ENCODE results near the gene SELP. TPM values are rescaled to one million over a fixed set of nuclear protein-coding genes. Genes with fewer than 3 reads are reported as not detected.

The SELP gene
- total RNA-seq, 2 experiments from 2014 or later = 0.13 TPM; not detected in 1

GRCh38 chr1:169588785-169589485, 41.0 kb downstream of the SELP start:
- CTCF ChIA-PET = interaction anchor here (1.4 to 1.5 kb wide), 2 partner anchors 13 to 123 kb away, joined by 3 read pairs; no protein-coding TSS in a partner anchor
- no peak overlapping the region for H3K4me3 Mint-ChIP-seq

GRCh38 chr1:169588112-169588511, 41.8 kb downstream of the SELP start:
- Mint-ChIP-seq H3K36me3 (ENCODE audit: low read depth) (no peaks in the 10 kb centered on the region), H3K9me3 (ENCODE audit: insufficient read depth) (no peaks in the 10 kb centered on the region), H3K27me3 (ENCODE audit: low read depth) (no peaks in the 10 kb centered on the region), H3K4me1 (ENCODE audit: low read depth) (peaks cover 51% of the 10 kb centered on the region), H3K4me3 (no peak overlapping the region), H3K27ac (no peak overlapping the region)
- POLR2A ChIA-PET = no interaction called here
- DNase-seq (no peak), ATAC-seq (no peak)
- CTCF ChIA-PET = interaction anchor here (1.4 to 1.5 kb wide), 2 partner anchors 14 to 124 kb away, joined by 3 read pairs; no protein-coding TSS in a partner anchor

More at GRCh38 chr1:169588785-169589485, 41.0 kb downstream of the SELP start:
- Mint-ChIP-seq H3K27ac (peak overlapping the region; percentile 41), H3K9me3 (ENCODE audit: insufficient read depth) (no peaks in the 10 kb centered on the region), H3K27me3 (ENCODE audit: low read depth) (no peaks in the 10 kb centered on the region), H3K36me3 (ENCODE audit: low read depth) (no peaks in the 10 kb centered on the region), H3K4me1 (ENCODE audit: low read depth) (peaks cover 54% of the 10 kb centered on the region)
- POLR2A ChIA-PET = no interaction called here
- ATAC-seq (no peak), DNase-seq (peak; percentile 42)

GRCh38 chr1:169586395-169587255, 43.3 kb downstream of the SELP start, which contains the start of gene F5:
Gene F5 (minus strand): TSS chr1:169586481. CDS start chr1:169586386, 95 bp downstream.
- CTCF ChIA-PET = interaction anchor here (0.7 to 5.6 kb wide), 51 partner anchors 9 to 1244 kb away, joined by 3 to 105 read pairs (median 4); partner anchors contain the start of genes BLZF1, METTL18, NME7 and SLC19A2
- H3K9me3 Mint-ChIP-seq (ENCODE audit: insufficient read depth) = no peaks in the 10 kb centered on the region
- H3K27ac Mint-ChIP-seq = peak within 1 kb of the TSS; percentile 83
- ATAC-seq (peak; percentile 100), DNase-seq (peak; percentile 86)
- peak within 1 kb of the TSS; percentile 78 for H3K4me3 Mint-ChIP-seq
- H3K27me3 Mint-ChIP-seq (ENCODE audit: low read depth) = no peaks in the 10 kb centered on the region
- peaks cover 51% of the 10 kb centered on the region for H3K4me1 Mint-ChIP-seq (ENCODE audit: low read depth)
- POLR2A ChIA-PET = interaction anchor here (0.6 to 1.6 kb wide), 8 partner anchors 15 to 223 kb away, joined by 3 to 8 read pairs (median 4); partner anchors contain the start of gene SELL
- no peaks in the 10 kb centered on the region for H3K36me3 Mint-ChIP-seq (ENCODE audit: low read depth)

- ChIA-PET POLR2A (interaction anchor here (0.7 to 1.6 kb wide), 8 partner anchors 16 to 210 kb away, joined by 3 to 8 read pairs (median 4); partner anchors contain the start of gene SELL), CTCF (interaction anchor here (0.7 to 5.6 kb wide), 49 partner anchors 8 to 1244 kb away, joined by 3 to 105 read pairs (median 5); partner anchors contain the start of genes BLZF1, METTL18, NME7 and SLC19A2)
- Mint-ChIP-seq H3K27me3 (ENCODE audit: low read depth) (no peaks in the 10 kb centered on the region), H3K36me3 (ENCODE audit: low read depth) (no peaks in the 10 kb centered on the region), H3K27ac (peak overlapping the region; percentile 83), H3K4me1 (ENCODE audit: low read depth) (peaks cover 51% of the 10 kb centered on the region), H3K9me3 (ENCODE audit: insufficient read depth) (no peaks in the 10 kb centered on the region), H3K4me3 (peak overlapping the region; percentile 78)
- DNase-seq (no peak), ATAC-seq (peak; percentile 46)
These were observed 43.9 kb downstream of the SELP start for GRCh38 chr1:169586067-169586394.

- H3K9me3 Mint-ChIP-seq (ENCODE audit: insufficient read depth) = no peaks in the 10 kb centered on the region
- H3K4me1 Mint-ChIP-seq (ENCODE audit: low read depth) = peaks cover 51% of the 10 kb centered on the region
- ChIA-PET CTCF (interaction anchor here (1.0 to 5.6 kb wide), 6 partner anchors 16 to 128 kb away, joined by 3 to 105 read pairs (median 8); no protein-coding TSS in a partner anchor), POLR2A (interaction anchor here (0.6 to 0.9 kb wide), 2 partner anchors 93 to 122 kb away, joined by 3 read pairs; no protein-coding TSS in a partner anchor)
- peak overlapping the region; percentile 78 for H3K4me3 Mint-ChIP-seq
- peak overlapping the region; percentile 16 for H3K27ac Mint-ChIP-seq
- ATAC-seq (no peak), DNase-seq (no peak)
- no peaks in the 10 kb centered on the region for H3K27me3 Mint-ChIP-seq (ENCODE audit: low read depth)
- no peaks in the 10 kb centered on the region for H3K36me3 Mint-ChIP-seq (ENCODE audit: low read depth)
These were observed 44.7 kb downstream of the SELP start for GRCh38 chr1:169585181-169585580.

GRCh38 chr1:169584483-169585144, 45.3 kb downstream of the SELP start:
- ATAC-seq (no peak), DNase-seq (no peak)
- no peaks in the 10 kb centered on the region for H3K27me3 Mint-ChIP-seq (ENCODE audit: low read depth)
- peak overlapping the region; percentile 16 for H3K27ac Mint-ChIP-seq
- H3K36me3 Mint-ChIP-seq (ENCODE audit: low read depth) = no peaks in the 10 kb centered on the region
- H3K9me3 Mint-ChIP-seq (ENCODE audit: insufficient read depth) = no peaks in the 10 kb centered on the region
- peaks cover 50% of the 10 kb centered on the region for H3K4me1 Mint-ChIP-seq (ENCODE audit: low read depth)
- H3K4me3 Mint-ChIP-seq = peak overlapping the region; percentile 37
- ChIA-PET CTCF (interaction anchor here (0.9 to 5.6 kb wide), 5 partner anchors 18 to 247 kb away, joined by 3 to 105 read pairs (median 3); no protein-coding TSS in a partner anchor), POLR2A (interaction anchor here (0.6 kb wide), 1 partner anchor 93 kb away, joined by 3 read pairs; no protein-coding TSS in a partner anchor)

- H3K4me1 Mint-ChIP-seq (ENCODE audit: low read depth) = no peaks in the 10 kb centered on the region
- H3K36me3 Mint-ChIP-seq (ENCODE audit: low read depth) = no peaks in the 10 kb centered on the region
- no peak for ATAC-seq
These were observed 51.8 kb downstream of the SELP start for GRCh38 chr1:169577981-169578738.

GRCh38 chr1:169576935-169577331, 53.0 kb downstream of the SELP start:
- ATAC-seq (no peak), DNase-seq (no peak)
- Mint-ChIP-seq H3K27me3 (ENCODE audit: low read depth) (no peaks in the 10 kb centered on the region), H3K9me3 (ENCODE audit: insufficient read depth) (no peaks in the 10 kb centered on the region), H3K27ac (no peak overlapping the region), H3K36me3 (ENCODE audit: low read depth) (no peaks in the 10 kb centered on the region), H3K4me3 (no peak overlapping the region), H3K4me1 (ENCODE audit: low read depth) (no peaks in the 10 kb centered on the region)
- ChIA-PET CTCF (interaction anchor here (1.6 to 3.9 kb wide), 3 partner anchors 10 to 27 kb away, joined by 5 to 11 read pairs (median 7); partner anchors contain the start of gene F5), POLR2A (interaction anchor here (0.7 kb wide), 1 partner anchor 256 kb away, joined by 3 read pairs; no protein-coding TSS in a partner anchor)

More at GRCh38 chr1:169577981-169578738, 51.8 kb downstream of the SELP start:
- ChIA-PET CTCF (interaction anchor here (1.0 to 3.9 kb wide), 4 partner anchors 9 to 134 kb away, joined by 4 to 22 read pairs (median 9); partner anchors contain the start of gene F5), POLR2A (no interaction called here)
- no peak overlapping the region for H3K27ac Mint-ChIP-seq
- H3K27me3 Mint-ChIP-seq (ENCODE audit: low read depth) = no peaks in the 10 kb centered on the region
- H3K4me3 Mint-ChIP-seq = no peak overlapping the region
- no peak for DNase-seq
- H3K9me3 Mint-ChIP-seq (ENCODE audit: insufficient read depth) = no peaks in the 10 kb centered on the region

- ChIA-PET CTCF (interaction anchor here (1.2 to 3.9 kb wide), 3 partner anchors 26 to 136 kb away, joined by 4 to 11 read pairs (median 5); no protein-coding TSS in a partner anchor), POLR2A (interaction anchor here (0.7 kb wide), 1 partner anchor 257 kb away, joined by 3 read pairs; no protein-coding TSS in a partner anchor)
- Mint-ChIP-seq H3K4me1 (ENCODE audit: low read depth) (peaks cover 4% of the 10 kb centered on the region), H3K4me3 (no peak overlapping the region), H3K27ac (no peak overlapping the region), H3K27me3 (ENCODE audit: low read depth) (no peaks in the 10 kb centered on the region), H3K36me3 (ENCODE audit: low read depth) (no peaks in the 10 kb centered on the region), H3K9me3 (ENCODE audit: insufficient read depth) (no peaks in the 10 kb centered on the region)
- ATAC-seq = no peak
- DNase-seq = no peak
These were observed 53.5 kb downstream of the SELP start for GRCh38 chr1:169576241-169576934.

- Mint-ChIP-seq H3K27me3 (ENCODE audit: low read depth) (no peaks in the 10 kb centered on the region), H3K4me1 (ENCODE audit: low read depth) (peaks cover 7% of the 10 kb centered on the region), H3K36me3 (ENCODE audit: low read depth) (no peaks in the 10 kb centered on the region), H3K27ac (no peak overlapping the region), H3K9me3 (ENCODE audit: insufficient read depth) (no peaks in the 10 kb centered on the region), H3K4me3 (no peak overlapping the region)
- DNase-seq (no peak), ATAC-seq (no peak)
- ChIA-PET CTCF (no interaction called here), POLR2A (no interaction called here)
These were observed 55.6 kb downstream of the SELP start for GRCh38 chr1:169574336-169574735.

Measured in activated CD8-positive, alpha-beta T cell treated with anti-CD3 and anti-CD28 coated beads, Interleukin-2, amount 10 ng/mL, durations not matched to agents 7 days and 5 days (primary cell).